Upper lobe of left lung (tissue), 4 donors: ENCODE data around the gene KLHL33.

Experiments used
- CTCF ChIP-seq, 6 experiments: fragments of 450-650 bp in 4 of 6; fragments of 200-600 bp in 2 of 6; sonication (generic) in 2 of 6; IDR thresholded peaks; one replicate each; pipeline ENCODE4 v1.5.1; 2016 to 2019; ENCODE audit warnings: antibody characterized with exemption in 6 of 6
- POLR2AphosphoS5 ChIP-seq, 2 donors: sonication (generic); formaldehyde crosslinking; IDR thresholded peaks; one replicate each; pipeline ENCODE4 v1.5.1; 2017; ENCODE audit warnings: antibody characterized with exemption in 2 of 2

DNA sequence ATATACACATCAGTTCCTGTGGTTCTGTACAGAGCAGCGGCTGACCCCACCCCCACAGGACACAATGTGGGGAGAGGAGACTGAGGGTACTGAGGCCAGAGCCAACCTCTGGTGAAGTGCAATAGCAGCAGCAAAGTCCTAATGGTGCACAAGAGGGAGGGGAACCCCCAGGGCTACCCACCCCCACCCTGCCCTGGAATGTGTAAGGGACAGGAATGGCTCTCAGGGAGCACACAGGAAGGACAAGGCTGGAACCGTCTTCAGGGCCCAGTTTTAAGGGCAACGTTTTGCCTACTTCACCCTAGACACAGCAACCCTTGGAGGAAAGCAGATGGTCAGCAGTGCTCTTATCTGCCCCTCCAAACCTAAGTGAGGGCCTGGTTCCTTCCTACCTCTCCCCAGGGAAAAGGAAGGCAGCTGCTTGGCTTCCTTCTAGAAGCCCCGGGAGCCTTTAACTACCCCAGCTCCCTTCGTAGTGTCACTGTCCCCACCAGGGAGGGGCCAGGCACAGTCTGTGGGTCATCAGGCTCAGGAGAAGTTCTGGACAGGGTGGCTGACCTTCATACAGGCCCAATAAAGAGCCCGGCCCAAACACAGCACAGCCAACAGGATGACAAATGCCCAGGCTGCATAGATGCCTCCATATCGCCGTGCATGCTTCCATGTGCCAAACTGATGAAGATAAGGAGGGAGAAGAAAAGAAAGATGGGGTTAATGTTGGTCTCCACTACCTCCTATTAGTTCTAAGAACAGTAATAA, 22.2 kb upstream of the KLHL33 start:
- TF ChIP-seq CTCF (IDR thresholded peaks at IDR 0.05), result no peak
- TF ChIP-seq POLR2AphosphoS5 (IDR thresholded peaks at IDR 0.05), result no peak
